Body of pancreas (tissue), 4 donors: ENCODE data around the gene OR5K1.

Experiments used
- POLR2A ChIP-seq, 3 donors: fragments of 450-650 bp; IDR thresholded peaks; one replicate each; pipeline ENCODE4 v1.6.1; 2016; ENCODE audit warnings: antibody characterized with exemption in 3 of 3, mild to moderate bottlenecking in 2 of 3
- TF ChIP-seq, protein P1 (sequence below), 7 experiments: fragments of 450-650 bp in 4 of 7; fragments of 200-600 bp in 3 of 7; sonication (generic) in 3 of 7; IDR thresholded peaks; one replicate each; pipeline ENCODE4 v1.5.1; 2016 to 2019; ENCODE audit warnings: antibody characterized with exemption in 7 of 7

DNA sequence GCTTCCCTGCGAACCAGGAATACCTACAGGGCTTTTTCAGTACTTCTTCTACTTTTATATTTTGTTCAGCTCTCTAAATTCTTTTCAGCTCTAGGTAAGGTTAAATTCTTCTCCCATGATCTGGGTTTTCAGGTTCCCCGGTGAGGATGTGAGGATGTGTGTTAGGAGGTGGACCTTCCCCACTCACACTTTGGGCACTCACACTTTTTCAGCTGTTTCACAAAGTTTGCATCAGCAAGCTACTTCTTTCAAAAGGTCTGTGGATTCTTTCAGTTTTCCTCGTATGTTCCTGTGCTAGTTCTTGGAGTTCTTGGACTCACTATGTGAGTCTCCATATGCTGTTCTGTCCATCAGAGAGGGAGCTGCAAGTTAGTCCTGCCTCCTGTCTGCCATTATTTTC lies 20.6 kb downstream of the OR5K1 start:
- TF ChIP-seq, protein P1, sequence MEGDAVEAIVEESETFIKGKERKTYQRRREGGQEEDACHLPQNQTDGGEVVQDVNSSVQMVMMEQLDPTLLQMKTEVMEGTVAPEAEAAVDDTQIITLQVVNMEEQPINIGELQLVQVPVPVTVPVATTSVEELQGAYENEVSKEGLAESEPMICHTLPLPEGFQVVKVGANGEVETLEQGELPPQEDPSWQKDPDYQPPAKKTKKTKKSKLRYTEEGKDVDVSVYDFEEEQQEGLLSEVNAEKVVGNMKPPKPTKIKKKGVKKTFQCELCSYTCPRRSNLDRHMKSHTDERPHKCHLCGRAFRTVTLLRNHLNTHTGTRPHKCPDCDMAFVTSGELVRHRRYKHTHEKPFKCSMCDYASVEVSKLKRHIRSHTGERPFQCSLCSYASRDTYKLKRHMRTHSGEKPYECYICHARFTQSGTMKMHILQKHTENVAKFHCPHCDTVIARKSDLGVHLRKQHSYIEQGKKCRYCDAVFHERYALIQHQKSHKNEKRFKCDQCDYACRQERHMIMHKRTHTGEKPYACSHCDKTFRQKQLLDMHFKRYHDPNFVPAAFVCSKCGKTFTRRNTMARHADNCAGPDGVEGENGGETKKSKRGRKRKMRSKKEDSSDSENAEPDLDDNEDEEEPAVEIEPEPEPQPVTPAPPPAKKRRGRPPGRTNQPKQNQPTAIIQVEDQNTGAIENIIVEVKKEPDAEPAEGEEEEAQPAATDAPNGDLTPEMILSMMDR (IDR thresholded peaks at IDR 0.05): no peak
- no peak for TF ChIP-seq POLR2A (IDR thresholded peaks at IDR 0.05)
